IMR-90 (cell line): ENCODE results near the gene HMHB1. TPM values are rescaled to one million over a fixed set of nuclear protein-coding genes. Genes with fewer than 3 reads are reported as not detected.

Experiments
- ATAC-seq: fragments of 200-7000 bp; cut with Tn5 transposase; 2 replicates; pipeline ENCODE4 v1.9.1; 2020; ENCODE audit warnings: low read depth, mild to moderate bottlenecking, moderate library complexity
- BruUV-seq: library from RNA; stranded (reverse); fragments of 400-500 nt; replicated peaks from 2 replicates; lab custom pipeline; 2021; lab: Mats Ljungman, UMichigan
- CTCF ChIA-PET: fragments of 300-600 bp; formaldehyde crosslinking; extraction: SDS; loops from one replicate; lab custom pipeline; 2021; ENCODE audit warnings: antibody characterized with exemption; lab: Yijun Ruan, JAX
- POLR2A ChIA-PET: fragments of 300-600 bp; sonication (Branson Sonifier 250); formaldehyde crosslinking; loops from one replicate; lab custom pipeline; 2022; ENCODE audit warnings: antibody characterized with exemption; ENCODE audit not compliant: unreplicated experiment; lab: Charles Lee
- DNase-seq: peaks from one replicate; pipeline ENCODE4 v3.0.0; 2013
- H2AFZ ChIP-seq: replicated peaks from 2 replicates; pipeline ENCODE3; 2013; ENCODE audit warnings: low read length, mild to moderate bottlenecking; ENCODE audit not compliant: poor library complexity
- H2AK5ac ChIP-seq: 2 replicates; pipeline ENCODE4 v1.6.1; 2013; ENCODE audit warnings: low read depth, low read length, inconsistent platforms
- H2AK9ac ChIP-seq: replicated peaks from 2 replicates; pipeline ENCODE3; 2013; ENCODE audit warnings: mild to moderate bottlenecking, low read depth, low read length, moderate library complexity; ENCODE audit not compliant: poor library complexity
- H2BK120ac ChIP-seq: 2 replicates; pipeline ENCODE4 v1.6.1; 2013; ENCODE audit warnings: low read depth, low read length, inconsistent platforms
- H2BK15ac ChIP-seq: 3 replicates; pipeline ENCODE4 v1.6.1; 2013; ENCODE audit warnings: low read depth, low read length, inconsistent platforms
- H2BK20ac ChIP-seq: 2 replicates; pipeline ENCODE4 v1.6.1; 2013; ENCODE audit warnings: low read depth, mild to moderate bottlenecking, inconsistent platforms, low read length, moderate library complexity
- H2BK5ac ChIP-seq: 2 replicates; pipeline ENCODE4 v1.6.1; 2013; ENCODE audit warnings: mild to moderate bottlenecking, low read depth, low read length, inconsistent platforms; ENCODE audit not compliant: poor library complexity, severe bottlenecking
- H3K14ac ChIP-seq: replicated peaks from 2 replicates; pipeline ENCODE4 v1.6.1; 2013; ENCODE audit warnings: low read depth, low read length, inconsistent platforms
- H3K18ac ChIP-seq: 2 replicates; pipeline ENCODE4 v1.6.1; 2013; ENCODE audit warnings: low read depth, low read length, control low read depth
- H3K23ac ChIP-seq: 2 replicates; pipeline ENCODE4 v1.6.1; 2013; ENCODE audit warnings: low read depth, low read length, inconsistent platforms
- H3K27ac ChIP-seq: 2 replicates; pipeline ENCODE4 v1.5.1; 2013; ENCODE audit warnings: mild to moderate bottlenecking, control low read depth, low read length; ENCODE audit not compliant: insufficient read depth
- H3K27me3 ChIP-seq: 2 replicates; pipeline ENCODE4 v1.6.1; 2013; ENCODE audit warnings: low read length; ENCODE audit not compliant: control insufficient read depth, insufficient read depth
- H3K36me3 ChIP-seq: 2 replicates; pipeline ENCODE4 v1.6.1; 2013; ENCODE audit warnings: low read length, mixed read lengths; ENCODE audit not compliant: control insufficient read depth, insufficient read depth
- H3K4ac ChIP-seq: 2 replicates; pipeline ENCODE4 v1.6.1; 2013; ENCODE audit warnings: low read depth, low read length, inconsistent platforms
- H3K4me1 ChIP-seq: 2 replicates; pipeline ENCODE4 v1.6.1; 2013; ENCODE audit warnings: low read length, mixed read lengths; ENCODE audit not compliant: control insufficient read depth, insufficient read depth
- H3K4me2 ChIP-seq: 2 replicates; pipeline ENCODE4 v1.6.1; 2013; ENCODE audit warnings: low read depth, mild to moderate bottlenecking, control low read depth, low read length, moderate library complexity
- H3K4me3 ChIP-seq: 2 replicates; pipeline ENCODE4 v1.5.1; 2013; ENCODE audit warnings: low read depth, mild to moderate bottlenecking, control low read depth, low read length, moderate library complexity; ENCODE audit not compliant: insufficient read depth
- H3K56ac ChIP-seq: 2 replicates; pipeline ENCODE4 v1.6.1; 2013; ENCODE audit warnings: low read length, inconsistent platforms; ENCODE audit not compliant: insufficient read depth; ENCODE audit errors: extremely low read depth
- H3K79me1 ChIP-seq, 2 experiments: 2 replicates each; pipeline ENCODE4 v1.6.1; 2013; ENCODE audit warnings: low read length in 2 of 2, inconsistent platforms in 1 of 2, low read depth in 1 of 2
- H3K9ac ChIP-seq: 2 replicates; pipeline ENCODE4 v1.6.1; 2013; ENCODE audit warnings: low read depth, low read length, control low read depth
- H3K9me1 ChIP-seq: 2 replicates; pipeline ENCODE4 v1.6.1; 2013; ENCODE audit warnings: low read length, inconsistent platforms; ENCODE audit not compliant: insufficient read depth
- H3K9me3 ChIP-seq: 2 replicates; pipeline ENCODE4 v1.6.1; 2013; ENCODE audit warnings: low read length; ENCODE audit not compliant: control insufficient read depth, insufficient read depth
- H4K20me1 ChIP-seq: 2 replicates; pipeline ENCODE4 v1.6.1; 2013; ENCODE audit warnings: low read length, inconsistent platforms; ENCODE audit not compliant: insufficient read depth
- H4K5ac ChIP-seq: 2 replicates; pipeline ENCODE4 v1.6.1; 2013; ENCODE audit warnings: mild to moderate bottlenecking, low read depth, low read length, control low read depth
- H4K8ac ChIP-seq, 2 experiments: 2 replicates each; pipeline ENCODE4 v1.6.1; 2013; ENCODE audit warnings: low read depth in 2 of 2, low read length in 2 of 2, control low read depth in 1 of 2, inconsistent platforms in 1 of 2
- H4K91ac ChIP-seq: 2 replicates; pipeline ENCODE4 v1.6.1; 2013; ENCODE audit warnings: low read depth, low read length, inconsistent platforms; ENCODE audit not compliant: insufficient read depth
- FOS ChIP-seq: fragments of 150-350 bp; IDR thresholded peaks from 2 replicates; pipeline ENCODE4 v1.6.1; 2016; ENCODE audit warnings: low read depth, low read length
- MAFK ChIP-seq: IDR thresholded peaks from 2 replicates; pipeline ENCODE4 v1.6.1; 2012; ENCODE audit warnings: low read depth, low read length, improper control_type of control experiment
- NFE2L2 ChIP-seq: fragments of 150-350 bp; IDR thresholded peaks from 2 replicates; pipeline ENCODE4 v1.6.1; 2016; ENCODE audit warnings: low read depth, mild to moderate bottlenecking, low read length
- RAD21 ChIP-seq: IDR thresholded peaks from 2 replicates; pipeline ENCODE4 v1.6.1; 2012; ENCODE audit warnings: low read length, improper control_type of control experiment
- RCOR1 ChIP-seq: IDR thresholded peaks from 2 replicates; pipeline ENCODE4 v1.6.1; 2012; ENCODE audit warnings: mild to moderate bottlenecking, low read length, improper control_type of control experiment; ENCODE audit not compliant: insufficient replicate concordance
- SMC3 ChIP-seq: fragments of 150-350 bp; IDR thresholded peaks from 2 replicates; pipeline ENCODE4 v1.6.1; 2016; ENCODE audit warnings: low read depth, mild to moderate bottlenecking, antibody characterized with exemption, low read length, moderate library complexity
- dilution Hi-C: fragments of 300-500 bp; cut with HindIII; formaldehyde crosslinking; loops from one replicate; pipeline ENCODE4 v1.14.3; 2018; ENCODE audit warnings: low sequenced_read_pairs; ENCODE audit not compliant: unreplicated experiment
- in situ Hi-C: fragments of 300-500 bp; cut with MboI; formaldehyde crosslinking; loops from 3 replicates; pipeline ENCODE4 v1.14.3; 2019; ENCODE audit warnings: low sequenced_read_pairs, inconsistent platforms, mixed read lengths
- intact Hi-C: fragments of 100-400 bp; cut with micrococcal nuclease; formaldehyde crosslinking; loops from 2 replicates; pipeline ENCODE4 v1.10.0; 2022
- polyA plus RNA-seq, 3 experiments: library from polyadenylated mRNA; depleted of rRNA; stranded (reverse); fragments of >200 nt; gene quantifications; 2 replicates each; pipeline ENCODE4 v1.2.3, GENCODE V29; 2012; ENCODE audit warnings: low replicate concordance in 1 of 3
- total RNA-seq: library from RNA; depleted of rRNA; stranded (reverse); fragments of >200 nt; gene quantifications from 2 replicates; pipeline ENCODE4 v1.2.3, GENCODE V29; 2012

The HMHB1 gene
- total and polyA plus RNA-seq, 2 of the 4 experiments (the other 2 are of a cell fraction), result not detected

DNA sequence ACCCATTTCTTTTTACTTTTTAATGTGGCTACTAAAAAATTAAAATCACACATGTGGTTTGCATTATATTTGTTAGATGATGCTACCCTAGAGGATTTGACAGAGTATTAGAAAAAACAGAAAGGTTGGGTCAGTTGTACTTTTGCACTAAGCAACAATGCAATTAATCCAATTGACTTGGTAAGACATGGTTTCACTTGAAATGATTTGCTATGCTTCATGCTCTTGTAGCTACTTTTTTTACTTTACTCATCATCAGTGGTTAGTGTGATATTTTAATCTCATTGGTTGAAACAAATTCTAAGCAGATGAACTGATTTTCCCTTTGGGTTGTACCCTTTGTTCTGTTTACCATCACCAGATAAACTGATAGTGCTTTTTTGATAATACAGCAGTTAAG, 39.4 kb downstream of the HMHB1 start:
- no peak overlapping the region for H3K4me3 ChIP-seq
- no peak overlapping the region for H3K27ac ChIP-seq
- no peak overlapping the region for H4K8ac ChIP-seq
- no peak overlapping the region for H3K9ac ChIP-seq
- ChIA-PET POLR2A (no interaction called here), CTCF (interaction anchor here (0.6 kb wide), 1 partner anchor 98 kb away, joined by 3 read pairs; no protein-coding TSS in a partner anchor)
- DNase-seq (no peak), ATAC-seq (no peak)
- no peak overlapping the region for H2BK5ac ChIP-seq
- H3K79me1 ChIP-seq, result no peaks in the 10 kb centered on the region
- no TSS peak for BruUV-seq
- H2AK5ac ChIP-seq, result no peak overlapping the region
- H3K4ac ChIP-seq, result no peak overlapping the region
- TF ChIP-seq RAD21, result no peak
- no peak for TF ChIP-seq MAFK
- TF ChIP-seq FOS, result no peak
- TF ChIP-seq RCOR1, result no peak
- no peak for TF ChIP-seq NFE2L2
- TF ChIP-seq SMC3, result no peak
- H2BK15ac ChIP-seq, result no peak overlapping the region
- H4K5ac ChIP-seq, result no peak overlapping the region
- H2AK9ac ChIP-seq, result no peak overlapping the region
- H3K27me3 ChIP-seq, result no peaks in the 10 kb centered on the region
- dilution Hi-C loops, result no loop called here
- no peak overlapping the region for H3K4me2 ChIP-seq
- no peaks in the 10 kb centered on the region for H3K36me3 ChIP-seq
- no peaks in the 10 kb centered on the region for H3K9me1 ChIP-seq
- H3K4me1 ChIP-seq, result no peaks in the 10 kb centered on the region
- no peak overlapping the region for H2BK20ac ChIP-seq
- intact Hi-C loops, result no loop called here
- no peak overlapping the region for H2BK120ac ChIP-seq
- no peak overlapping the region for H4K91ac ChIP-seq
- H3K56ac ChIP-seq, result no peak overlapping the region
- H4K20me1 ChIP-seq, result no peaks in the 10 kb centered on the region
- no peak overlapping the region for H2AFZ ChIP-seq
- in situ Hi-C loops, result no loop called here
- no peaks in the 10 kb centered on the region for H3K9me3 ChIP-seq
- H3K23ac ChIP-seq, result no peak overlapping the region
- no peak overlapping the region for H3K18ac ChIP-seq
- no peak overlapping the region for H3K14ac ChIP-seq
